DOHH2 (cell line): Measurements from ENCODE around the gene MAP1LC3B2.

Source experiments
- H3F3A ChIP-seq: fragments of 200-600 bp; sonication (generic), shearing (Covaris generic); 2 replicates; pipeline ENCODE4 v1.6.0; 2016; ENCODE audit warnings: antibody characterized with exemption, mild to moderate bottlenecking; ENCODE audit not compliant: control insufficient read depth, insufficient read depth
- H3K27ac ChIP-seq: fragments of 200-600 bp; sonication (generic); 2 replicates; pipeline ENCODE4 v1.5.1; 2014; ENCODE audit warnings: low read depth, mild to moderate bottlenecking, low read length, moderate library complexity
- H3K27me3 ChIP-seq: fragments of 200-600 bp; sonication (generic); 2 replicates; pipeline ENCODE4 v1.6.1; 2014; ENCODE audit warnings: mild to moderate bottlenecking, low read length, mixed read lengths; ENCODE audit not compliant: control insufficient read depth
- H3K36me3 ChIP-seq: fragments of 200-600 bp; sonication (generic); 2 replicates; pipeline ENCODE4 v1.6.1; 2014; ENCODE audit warnings: mild to moderate bottlenecking, low read length, moderate library complexity, mixed read lengths; ENCODE audit not compliant: control insufficient read depth
- H3K4me1 ChIP-seq: fragments of 200-600 bp; sonication (generic); 2 replicates; pipeline ENCODE4 v1.6.1; 2014; ENCODE audit warnings: mild to moderate bottlenecking, low read length, mixed read lengths; ENCODE audit not compliant: control insufficient read depth
- H3K4me2 ChIP-seq: fragments of 200-600 bp; sonication (generic); 2 replicates; pipeline ENCODE4 v1.6.0; 2014; ENCODE audit warnings: mild to moderate bottlenecking, low read length, moderate library complexity
- H3K4me3 ChIP-seq: fragments of 200-600 bp; sonication (generic); 2 replicates; pipeline ENCODE4 v1.5.1; 2014; ENCODE audit warnings: mild to moderate bottlenecking, low read length, mixed read lengths
- H3K79me2 ChIP-seq: fragments of 200-600 bp; sonication (generic); 2 replicates; pipeline ENCODE4 v1.6.1; 2014; ENCODE audit warnings: mild to moderate bottlenecking, low read length, mixed read lengths; ENCODE audit not compliant: control insufficient read depth
- H3K9me2 ChIP-seq: fragments of 200-600 bp; sonication (generic); replicated peaks from 2 replicates; pipeline ENCODE4 v1.6.1; 2014; ENCODE audit warnings: mild to moderate bottlenecking, low read length, mixed read lengths; ENCODE audit not compliant: control insufficient read depth
- H3K9me3 ChIP-seq: fragments of 200-600 bp; sonication (generic); 2 replicates; pipeline ENCODE4 v1.6.1; 2014; ENCODE audit warnings: antibody characterized with exemption, low read length, mixed read lengths; ENCODE audit not compliant: control insufficient read depth, insufficient read depth
- H4K20me1 ChIP-seq: fragments of 200-600 bp; sonication (generic); 2 replicates; pipeline ENCODE4 v1.6.0; 2014; ENCODE audit warnings: low read depth, mild to moderate bottlenecking, antibody characterized with exemption, low read length, moderate library complexity; ENCODE audit not compliant: control insufficient read depth, insufficient read depth
- EZH2phosphoT487 ChIP-seq: fragments of 200-600 bp; sonication (generic); IDR thresholded peaks from 2 replicates; pipeline ENCODE4 v1.6.1; 2017; ENCODE audit warnings: borderline replicate concordance, mild to moderate bottlenecking, antibody characterized with exemption, low read length, moderate library complexity, mixed read lengths
- TF ChIP-seq, protein P1 (sequence below): fragments of 200-600 bp; sonication (generic); IDR thresholded peaks from one replicate; pipeline ENCODE4 v1.5.1; 2014; ENCODE audit warnings: antibody characterized with exemption, mild to moderate bottlenecking, low read depth, low read length; ENCODE audit not compliant: poor library complexity, severe bottlenecking

The MAP1LC3B2 gene

DNA sequence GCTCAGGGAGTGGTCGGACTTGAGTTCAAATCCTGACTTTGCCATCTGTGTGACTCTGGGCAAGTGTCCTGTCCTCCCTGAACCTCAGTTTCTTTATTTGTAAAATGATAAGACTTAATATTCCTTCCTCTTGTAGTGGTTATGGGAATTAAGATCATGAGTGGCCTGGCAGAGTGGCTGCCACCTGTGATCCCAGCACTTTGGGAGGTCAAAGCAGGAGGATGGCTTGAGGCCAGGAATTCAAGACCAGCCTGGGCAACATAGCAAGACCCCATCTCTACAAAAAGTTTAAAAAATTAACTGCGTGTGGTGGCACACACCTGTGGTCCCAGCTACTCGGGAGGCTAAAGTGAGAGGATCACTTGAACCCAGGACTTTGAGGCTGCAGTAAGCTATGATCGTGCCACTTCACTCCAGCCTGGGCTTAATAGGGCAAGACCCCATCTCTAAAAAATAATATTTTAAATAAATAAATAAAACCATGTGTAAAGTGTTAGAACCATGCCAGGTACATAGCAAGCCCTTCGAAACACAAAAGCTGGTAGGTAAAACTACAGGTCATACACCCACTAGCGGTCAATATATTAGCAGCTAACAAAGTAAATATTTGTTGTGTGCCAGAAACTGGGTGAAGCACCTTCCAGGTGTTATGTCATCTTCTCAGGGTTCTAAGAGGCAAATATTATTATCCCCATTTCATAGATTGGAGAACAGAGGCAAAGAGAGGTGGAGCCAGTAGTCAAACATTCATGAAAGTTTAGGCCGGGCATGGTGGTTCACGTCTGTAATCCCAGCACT, 17.4 kb upstream of the MAP1LC3B2 start:
- H3K36me3 ChIP-seq: no peaks in the 10 kb centered on the region
- no peaks in the 10 kb centered on the region for H4K20me1 ChIP-seq
- no peaks in the 10 kb centered on the region for H3K9me2 ChIP-seq
- no peaks in the 10 kb centered on the region for H3K9me3 ChIP-seq
- H3K4me3 ChIP-seq: no peak overlapping the region
- TF ChIP-seq, protein P1, sequence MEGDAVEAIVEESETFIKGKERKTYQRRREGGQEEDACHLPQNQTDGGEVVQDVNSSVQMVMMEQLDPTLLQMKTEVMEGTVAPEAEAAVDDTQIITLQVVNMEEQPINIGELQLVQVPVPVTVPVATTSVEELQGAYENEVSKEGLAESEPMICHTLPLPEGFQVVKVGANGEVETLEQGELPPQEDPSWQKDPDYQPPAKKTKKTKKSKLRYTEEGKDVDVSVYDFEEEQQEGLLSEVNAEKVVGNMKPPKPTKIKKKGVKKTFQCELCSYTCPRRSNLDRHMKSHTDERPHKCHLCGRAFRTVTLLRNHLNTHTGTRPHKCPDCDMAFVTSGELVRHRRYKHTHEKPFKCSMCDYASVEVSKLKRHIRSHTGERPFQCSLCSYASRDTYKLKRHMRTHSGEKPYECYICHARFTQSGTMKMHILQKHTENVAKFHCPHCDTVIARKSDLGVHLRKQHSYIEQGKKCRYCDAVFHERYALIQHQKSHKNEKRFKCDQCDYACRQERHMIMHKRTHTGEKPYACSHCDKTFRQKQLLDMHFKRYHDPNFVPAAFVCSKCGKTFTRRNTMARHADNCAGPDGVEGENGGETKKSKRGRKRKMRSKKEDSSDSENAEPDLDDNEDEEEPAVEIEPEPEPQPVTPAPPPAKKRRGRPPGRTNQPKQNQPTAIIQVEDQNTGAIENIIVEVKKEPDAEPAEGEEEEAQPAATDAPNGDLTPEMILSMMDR: no peak
- no peak for TF ChIP-seq EZH2phosphoT487
- H3K27ac ChIP-seq: no peak overlapping the region
- no peaks in the 10 kb centered on the region for H3K79me2 ChIP-seq
- H3K4me2 ChIP-seq: no peak overlapping the region
- H3K4me1 ChIP-seq: no peaks in the 10 kb centered on the region
- peaks cover 45% of the 10 kb centered on the region for H3K27me3 ChIP-seq
- no peaks in the 10 kb centered on the region for H3F3A ChIP-seq

DNA sequence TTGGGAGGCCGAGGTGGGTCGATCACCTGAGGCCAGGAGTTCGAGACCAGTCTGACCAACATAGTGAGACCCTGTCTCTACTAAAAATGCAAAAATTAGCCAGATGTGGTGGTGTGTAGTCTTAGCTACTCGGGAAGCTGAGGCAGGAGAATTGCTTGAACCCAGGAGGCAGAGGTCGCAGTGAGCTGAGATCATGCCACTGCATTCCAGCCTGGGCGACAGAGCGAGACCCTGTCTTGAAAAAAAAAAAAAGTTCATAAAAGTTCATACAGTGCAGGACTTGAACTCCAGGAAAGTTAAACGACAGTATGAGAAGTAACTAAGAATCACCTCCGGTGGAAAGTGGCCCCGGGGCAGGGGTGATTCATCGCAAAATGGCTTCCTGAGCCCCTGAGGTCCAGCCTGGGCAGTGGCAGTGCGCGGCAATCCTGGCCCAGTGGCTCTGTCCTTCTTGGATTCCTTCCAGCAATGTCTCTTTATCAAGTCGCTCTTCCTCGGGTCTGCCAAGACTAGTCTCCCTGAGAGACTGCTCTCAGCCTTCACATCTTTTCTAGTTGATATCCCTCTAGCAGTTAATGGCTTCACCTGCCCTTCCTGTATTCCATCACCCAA, 16.7 kb upstream of the MAP1LC3B2 start:
- peaks cover 5% of the 10 kb centered on the region for H3K4me1 ChIP-seq
- no peaks in the 10 kb centered on the region for H3F3A ChIP-seq
- no peaks in the 10 kb centered on the region for H3K79me2 ChIP-seq
- no peaks in the 10 kb centered on the region for H3K9me2 ChIP-seq
- TF ChIP-seq, protein P1: no peak
- TF ChIP-seq EZH2phosphoT487: no peak
- H4K20me1 ChIP-seq: no peaks in the 10 kb centered on the region
- no peak overlapping the region for H3K27ac ChIP-seq
- H3K27me3 ChIP-seq: peaks cover 43% of the 10 kb centered on the region
- no peak overlapping the region for H3K4me2 ChIP-seq
- H3K36me3 ChIP-seq: no peaks in the 10 kb centered on the region
- H3K4me3 ChIP-seq: no peak overlapping the region
- H3K9me3 ChIP-seq: no peaks in the 10 kb centered on the region

DNA sequence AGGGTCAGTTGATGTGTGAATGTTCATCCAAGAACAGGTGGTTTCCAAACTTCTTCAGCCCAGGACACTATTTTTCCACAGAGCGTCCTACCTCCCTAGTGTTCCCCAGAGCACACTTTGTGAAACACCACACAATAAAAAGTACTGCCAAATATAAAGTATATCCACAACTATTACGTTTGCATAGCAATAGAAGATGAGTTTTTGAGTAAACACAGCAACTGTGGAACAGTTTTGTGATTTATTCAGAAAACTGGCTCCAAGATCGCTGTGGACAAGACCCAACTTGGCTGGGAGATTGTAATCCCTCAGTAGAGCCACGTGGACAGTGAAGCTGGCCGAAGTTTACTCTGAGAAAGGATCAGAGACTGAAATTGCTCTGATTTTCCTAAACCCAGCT, 14.5 kb upstream of the MAP1LC3B2 start:
- Histone ChIP-seq H4K20me1 (no peaks in the 10 kb centered on the region), H3K4me3 (no peak overlapping the region), H3K79me2 (no peaks in the 10 kb centered on the region), H3K4me1 (peaks cover 20% of the 10 kb centered on the region), H3K9me2 (no peaks in the 10 kb centered on the region), H3F3A (no peaks in the 10 kb centered on the region; the same call in 1 of the 2 replicates), H3K36me3 (no peaks in the 10 kb centered on the region), H3K27ac (no peak overlapping the region), H3K9me3 (no peaks in the 10 kb centered on the region), H3K27me3 (peaks cover 41% of the 10 kb centered on the region), H3K4me2 (no peak overlapping the region)
- TF ChIP-seq, protein P1: no peak
- TF ChIP-seq EZH2phosphoT487: no peak
